Astrocyte (in vitro differentiated cells and primary cell): ENCODE data around the gene GLCCI1. TPM values are rescaled to one million over a fixed set of nuclear protein-coding genes. Genes with fewer than 3 reads are reported as not detected.

Experiments
- DNase-seq: peaks from one replicate; pipeline ENCODE4 v3.0.0-alpha.2; 2010; ENCODE audit warnings: low read depth
- FAIRE-seq: peaks from 2 replicates; lab custom pipeline; 2011; peaks lifted over from hg19 to GRCh38; lab: Jason Lieb, UNC
- H2AFZ ChIP-seq: 2 replicates; pipeline ENCODE4 v1.6.0; 2012; ENCODE audit warnings: low read depth, low read length, inconsistent platforms
- H3K27ac ChIP-seq: 2 replicates; pipeline ENCODE4 v1.5.1; 2011; ENCODE audit warnings: low read depth, low read length, inconsistent platforms
- H3K27me3 ChIP-seq: 2 replicates; pipeline ENCODE4 v1.6.0; 2011; ENCODE audit warnings: low read length, inconsistent platforms; ENCODE audit not compliant: insufficient read depth
- H3K36me3 ChIP-seq: 2 replicates; pipeline ENCODE4 v1.5.1; 2011; ENCODE audit warnings: low read length, inconsistent platforms; ENCODE audit not compliant: insufficient read depth
- H3K4me1 ChIP-seq: 2 replicates; pipeline ENCODE4 v1.5.1; 2011; ENCODE audit warnings: low read length, inconsistent platforms; ENCODE audit not compliant: insufficient read depth
- H3K4me2 ChIP-seq: 2 replicates; pipeline ENCODE4 v1.6.0; 2012; ENCODE audit warnings: low read length, inconsistent platforms
- H3K4me3 ChIP-seq: 2 replicates; pipeline ENCODE4 v1.5.1; 2011; ENCODE audit warnings: low read depth, mild to moderate bottlenecking, low read length, inconsistent platforms; ENCODE audit not compliant: insufficient read depth
- H3K79me2 ChIP-seq: 2 replicates; pipeline ENCODE4 v1.6.0; 2012; ENCODE audit warnings: mild to moderate bottlenecking, low read length, inconsistent platforms; ENCODE audit not compliant: insufficient read depth
- H3K9ac ChIP-seq: 2 replicates; pipeline ENCODE4 v1.6.0; 2012; ENCODE audit warnings: mild to moderate bottlenecking, low read length, inconsistent platforms
- H3K9me3 ChIP-seq: 2 replicates; pipeline ENCODE4 v1.5.1; 2012; ENCODE audit warnings: low read depth, mild to moderate bottlenecking, low read length, inconsistent platforms; ENCODE audit not compliant: insufficient read depth
- H4K20me1 ChIP-seq: 2 replicates; pipeline ENCODE4 v1.6.0; 2012; ENCODE audit warnings: low read length, inconsistent platforms; ENCODE audit not compliant: insufficient read depth
- H3K27ac Mint-ChIP-seq: one replicate; pipeline ENCODE4 v1.8.0; 2021; ENCODE audit warnings: mild to moderate bottlenecking, mixed read lengths; ENCODE audit not compliant: unreplicated experiment
- H3K27me3 Mint-ChIP-seq: one replicate; pipeline ENCODE4 v1.8.0; 2021; ENCODE audit warnings: low read depth, mixed read lengths; ENCODE audit not compliant: unreplicated experiment
- H3K36me3 Mint-ChIP-seq: one replicate; pipeline ENCODE4 v1.8.0; 2021; ENCODE audit warnings: low read depth, mixed read lengths; ENCODE audit not compliant: unreplicated experiment
- H3K4me1 Mint-ChIP-seq: one replicate; pipeline ENCODE4 v1.8.0; 2021; ENCODE audit warnings: low read depth, mixed read lengths; ENCODE audit not compliant: unreplicated experiment
- H3K4me3 Mint-ChIP-seq: one replicate; pipeline ENCODE4 v1.8.0; 2021; ENCODE audit warnings: mild to moderate bottlenecking, moderate library complexity, mixed read lengths; ENCODE audit not compliant: unreplicated experiment
- H3K9me3 Mint-ChIP-seq: one replicate; pipeline ENCODE4 v1.8.0; 2021; ENCODE audit warnings: mild to moderate bottlenecking, mixed read lengths; ENCODE audit not compliant: unreplicated experiment
- CTCF ChIP-seq: IDR thresholded peaks from 2 replicates; pipeline ENCODE4 v1.5.1; 2011; ENCODE audit warnings: low read depth, mild to moderate bottlenecking, inconsistent platforms, low read length, moderate library complexity; ENCODE audit not compliant: insufficient read depth
- EZH2 ChIP-seq: IDR thresholded peaks from 2 replicates; pipeline ENCODE4 v1.6.1; 2012; ENCODE audit warnings: mild to moderate bottlenecking, low read length, inconsistent platforms; ENCODE audit not compliant: insufficient read depth
- total RNA-seq: library from RNA; stranded (reverse); gene quantifications from 2 replicates; pipeline ENCODE4 v1.2.1, GENCODE V29; 2021

Gene GLCCI1
- total RNA-seq, 1 donor from 2014 or later = 24.2 TPM

- no peak for FAIRE-seq
- no peak for TF ChIP-seq EZH2
- no peak for TF ChIP-seq CTCF
- H3K9me3 Mint-ChIP-seq = no peaks in the 10 kb centered on the region
- H3K4me1 ChIP-seq = no peaks in the 10 kb centered on the region
- no peaks in the 10 kb centered on the region for H3K27me3 ChIP-seq
- DNase-seq = no peak
- no peak overlapping the region for H3K27ac Mint-ChIP-seq
- H2AFZ ChIP-seq = no peak overlapping the region
- no peaks in the 10 kb centered on the region for H3K27me3 Mint-ChIP-seq
- peaks cover 7% of the 10 kb centered on the region for H3K36me3 Mint-ChIP-seq
- H3K4me1 Mint-ChIP-seq = no peaks in the 10 kb centered on the region
- no peaks in the 10 kb centered on the region for H3K9me3 ChIP-seq
- H4K20me1 ChIP-seq = no peaks in the 10 kb centered on the region
- H3K4me3 ChIP-seq = no peak overlapping the region
- no peak overlapping the region for H3K4me3 Mint-ChIP-seq
- no peak overlapping the region for H3K27ac ChIP-seq
- no peak overlapping the region for H3K4me2 ChIP-seq
- no peaks in the 10 kb centered on the region for H3K79me2 ChIP-seq
- H3K36me3 ChIP-seq = no peaks in the 10 kb centered on the region
- H3K9ac ChIP-seq = no peak overlapping the region
These were observed 83.4 kb downstream of the GLCCI1 start for GRCh38 chr7:8051998-8052397.

GRCh38 chr7:8052824-8053223 lies 84.2 kb downstream of the GLCCI1 start:
- Histone ChIP-seq H3K79me2 (no peaks in the 10 kb centered on the region), H2AFZ (no peak overlapping the region), H3K27ac (no peak overlapping the region), H3K4me2 (no peak overlapping the region), H3K9ac (no peak overlapping the region), H3K4me3 (no peak overlapping the region), H3K9me3 (no peaks in the 10 kb centered on the region), H3K27me3 (no peaks in the 10 kb centered on the region), H3K36me3 (no peaks in the 10 kb centered on the region), H3K4me1 (no peaks in the 10 kb centered on the region), H4K20me1 (no peaks in the 10 kb centered on the region)
- Mint-ChIP-seq H3K27me3 (no peaks in the 10 kb centered on the region), H3K27ac (no peak overlapping the region), H3K9me3 (no peaks in the 10 kb centered on the region), H3K4me3 (no peak overlapping the region), H3K4me1 (no peaks in the 10 kb centered on the region), H3K36me3 (peaks cover 7% of the 10 kb centered on the region)
- TF ChIP-seq CTCF = no peak
- no peak for TF ChIP-seq EZH2
- no peak for DNase-seq
- FAIRE-seq = no peak

GRCh38 chr7:8056439-8056838 lies 87.8 kb downstream of the GLCCI1 start:
- Mint-ChIP-seq H3K4me1 (peaks cover 6% of the 10 kb centered on the region), H3K36me3 (peaks cover 7% of the 10 kb centered on the region), H3K9me3 (no peaks in the 10 kb centered on the region), H3K27me3 (no peaks in the 10 kb centered on the region), H3K4me3 (no peak overlapping the region), H3K27ac (no peak overlapping the region)
- no peak overlapping the region for H3K27ac ChIP-seq
- H2AFZ ChIP-seq = no peak overlapping the region
- H4K20me1 ChIP-seq = no peaks in the 10 kb centered on the region
- no peaks in the 10 kb centered on the region for H3K27me3 ChIP-seq
- H3K36me3 ChIP-seq = no peaks in the 10 kb centered on the region
- H3K4me3 ChIP-seq = no peak overlapping the region
- no peak for FAIRE-seq
- no peak overlapping the region for H3K4me2 ChIP-seq
- H3K9ac ChIP-seq = no peak overlapping the region
- TF ChIP-seq EZH2 (no peak), CTCF (no peak)
- H3K4me1 ChIP-seq = no peaks in the 10 kb centered on the region
- no peaks in the 10 kb centered on the region for H3K79me2 ChIP-seq
- H3K9me3 ChIP-seq = no peaks in the 10 kb centered on the region
- DNase-seq = no peak
